Measurements from ENCODE around the gene FNDC8.
"Not testable (repeated sequence)": the region's sequence is repeated elsewhere in the genome, so short reads cannot be mapped to it uniquely, and the experiment has no call there.

The FNDC8 gene

GRCh38 chr17:35147375-35147905 is 26.0 kb downstream of the FNDC8 start, which contains the start of gene UNC45B:
Gene UNC45B (plus strand): TSS chr17:35147817. CDS start chr17:35148264, 447 bp downstream.
- no peak for DNase-seq (ENCODE audit: low read depth in 1 of 2, low spot score in 1 of 2)
- Histone ChIP-seq H3K27ac (replicated peaks) (no peak within 1 kb of the TSS), H3K27me3 (ENCODE audit: insufficient read depth, poor library complexity, severe bottlenecking) (no peaks in the 10 kb centered on the region), H3K4me3 (replicated peaks; ENCODE audit: insufficient read depth, low read length) (no peak within 1 kb of the TSS)
- TF ChIP-seq REST (IDR thresholded peaks at IDR 0.05; ENCODE audit: insufficient replicate concordance, low read depth) (no peak), CTCF (IDR thresholded peaks at IDR 0.05; ENCODE audit: insufficient read depth, low read length) (no peak), SPI1 (IDR thresholded peaks at IDR 0.05; ENCODE audit: borderline replicate concordance, low read depth) (no peak), GABPA (IDR thresholded peaks at IDR 0.05; ENCODE audit: low read depth) (no peak), POLR2AphosphoS5 (IDR thresholded peaks at IDR 0.05; ENCODE audit: low read depth) (no peak)

- no peak for TF ChIP-seq REST (IDR thresholded peaks at IDR 0.05; ENCODE audit: insufficient replicate concordance, low read depth)
- TF ChIP-seq GABPA (IDR thresholded peaks at IDR 0.05; ENCODE audit: low read depth) = no peak
- no peak for TF ChIP-seq CTCF (IDR thresholded peaks at IDR 0.05; ENCODE audit: insufficient read depth, low read length)
- TF ChIP-seq POLR2AphosphoS5 (IDR thresholded peaks at IDR 0.05; ENCODE audit: low read depth) = no peak
- no peak for TF ChIP-seq SPI1 (IDR thresholded peaks at IDR 0.05; ENCODE audit: borderline replicate concordance, low read depth)
- no peak for DNase-seq (ENCODE audit: low read depth in 1 of 2, low spot score in 1 of 2)
- H3K4me3 ChIP-seq (replicated peaks; ENCODE audit: insufficient read depth, low read length) = no peak overlapping the region
- H3K27ac ChIP-seq (replicated peaks) = no peak overlapping the region
- H3K27me3 ChIP-seq (ENCODE audit: insufficient read depth, poor library complexity, severe bottlenecking) = no peaks in the 10 kb centered on the region
Observed at GRCh38 chr17:35148144-35148543, 26.7 kb downstream of the FNDC8 start.

GRCh38 chr17:35149941-35150340 is 28.5 kb downstream of the FNDC8 start:
- TF ChIP-seq CTCF (IDR thresholded peaks at IDR 0.05; ENCODE audit: insufficient read depth, low read length) = no peak
- no peak for TF ChIP-seq GABPA (IDR thresholded peaks at IDR 0.05; ENCODE audit: low read depth)
- no peak for TF ChIP-seq REST (IDR thresholded peaks at IDR 0.05; ENCODE audit: insufficient replicate concordance, low read depth)
- no peak for TF ChIP-seq SPI1 (IDR thresholded peaks at IDR 0.05; ENCODE audit: borderline replicate concordance, low read depth)
- no peak for TF ChIP-seq POLR2AphosphoS5 (IDR thresholded peaks at IDR 0.05; ENCODE audit: low read depth)
- DNase-seq (ENCODE audit: low read depth in 1 of 2, low spot score in 1 of 2) = no peak
- Histone ChIP-seq H3K27me3 (ENCODE audit: insufficient read depth, poor library complexity, severe bottlenecking) (no peaks in the 10 kb centered on the region), H3K27ac (replicated peaks) (no peak overlapping the region), H3K4me3 (replicated peaks; ENCODE audit: insufficient read depth, low read length) (no peak overlapping the region)

- not testable (repeated sequence) for H3K27ac ChIP-seq (replicated peaks); DNase-seq (ENCODE audit: low read depth in 1 of 2, low spot score in 1 of 2); H3K27me3 ChIP-seq (ENCODE audit: insufficient read depth, poor library complexity, severe bottlenecking); H3K4me3 ChIP-seq (replicated peaks; ENCODE audit: insufficient read depth, low read length)
Observed at GRCh38 chr17:35151080-35151479, 29.7 kb downstream of the FNDC8 start.

Data from HL-60 (cell line).